WTC11 (cell line): Measurements from ENCODE around the gene SIRT2. TPM values are rescaled to one million over a fixed set of nuclear protein-coding genes. Genes with fewer than 3 reads are reported as not detected.
"Not testable (repeated sequence)": the region's sequence is repeated elsewhere in the genome, so short reads cannot be mapped to it uniquely, and the experiment has no call there.

Experiments used
- ATAC-seq: fragments of 200-7000 bp; cut with Tn5 transposase; 2 replicates; pipeline ENCODE4 v1.10.0; 2021; ENCODE audit warnings: mild to moderate bottlenecking, moderate library complexity
- CTCF ChIA-PET: fragments of 300-600 bp; sonication (Branson Sonifier 250); formaldehyde crosslinking; loops from one replicate; lab custom pipeline; 2021; ENCODE audit warnings: antibody characterized with exemption; lab: Charles Lee
- POLR2A ChIA-PET: fragments of 350-600 bp; sonication (Branson Sonifier 250); formaldehyde crosslinking; loops from one replicate; lab custom pipeline; 2021; ENCODE audit warnings: antibody characterized with exemption; lab: Charles Lee
- DNase-seq: peaks from one replicate; pipeline ENCODE4 v3.0.0; 2021; ENCODE audit warnings: low spot score
- H3K27ac Mint-ChIP-seq: 2 replicates; pipeline ENCODE4 v1.8.0; 2021; ENCODE audit warnings: mixed read lengths
- H3K27me3 Mint-ChIP-seq: 2 replicates; pipeline ENCODE4 v1.8.0; 2021; ENCODE audit warnings: low read depth, mild to moderate bottlenecking, moderate library complexity, mixed read lengths
- H3K36me3 Mint-ChIP-seq: 2 replicates; pipeline ENCODE4 v1.8.0; 2021; ENCODE audit warnings: mixed read lengths
- H3K4me1 Mint-ChIP-seq: 2 replicates; pipeline ENCODE4 v1.8.0; 2022; ENCODE audit warnings: mixed read lengths
- H3K4me3 Mint-ChIP-seq: 2 replicates; pipeline ENCODE4 v1.8.0; 2021; ENCODE audit warnings: mild to moderate bottlenecking, moderate library complexity, mixed read lengths
- H3K9me3 Mint-ChIP-seq: 2 replicates; pipeline ENCODE4 v1.8.0; 2021; ENCODE audit warnings: mixed read lengths
- ARID4B ChIP-seq: sonication (generic); formaldehyde crosslinking; IDR thresholded peaks from 2 replicates; pipeline ENCODE4 v1.8.0; 2023; ENCODE audit warnings: missing genetic modification reagents, mild to moderate bottlenecking, borderline replicate concordance
- ATF2 ChIP-seq: sonication (generic); formaldehyde crosslinking; IDR thresholded peaks from 2 replicates; pipeline ENCODE4 v1.8.1; 2022; ENCODE audit warnings: low read depth, missing genetic modification reagents, borderline replicate concordance
- CTCF ChIP-seq: fragments of 200-600 bp; IDR thresholded peaks from 2 replicates; pipeline ENCODE4 v1.8.0; 2022; ENCODE audit warnings: antibody characterized with exemption
- ELF4 ChIP-seq: sonication (generic); formaldehyde crosslinking; IDR thresholded peaks from 2 replicates; pipeline ENCODE4 v1.8.1; 2022; ENCODE audit warnings: low read depth, mild to moderate bottlenecking, moderate library complexity, missing genetic modification reagents
- FOXK1 ChIP-seq: sonication (generic); formaldehyde crosslinking; IDR thresholded peaks from 2 replicates; pipeline ENCODE4 v1.8.0; 2022; ENCODE audit warnings: mild to moderate bottlenecking, moderate library complexity, missing genetic modification reagents
- FOXP4 ChIP-seq: sonication (generic); formaldehyde crosslinking; IDR thresholded peaks from 2 replicates; pipeline ENCODE4 v1.8.0; 2022; ENCODE audit warnings: mild to moderate bottlenecking, missing genetic modification reagents
- IRF2 ChIP-seq: sonication (generic); formaldehyde crosslinking; IDR thresholded peaks from 2 replicates; pipeline ENCODE4 v1.8.0; 2022; ENCODE audit warnings: low read depth, missing genetic modification reagents, borderline replicate concordance
- MAX ChIP-seq: sonication (generic); formaldehyde crosslinking; IDR thresholded peaks from 2 replicates; pipeline ENCODE4 v1.8.0; 2022; ENCODE audit warnings: mild to moderate bottlenecking, missing genetic modification reagents
- OVOL2 ChIP-seq: fragments of 250-450 bp; sonication (Bioruptor Pico); IDR thresholded peaks from 2 replicates; pipeline ENCODE4 v1.9.0; 2021; ENCODE audit warnings: mild to moderate bottlenecking, borderline replicate concordance
- ZBTB43 ChIP-seq: sonication (generic); formaldehyde crosslinking; IDR thresholded peaks from 2 replicates; pipeline ENCODE4 v1.8.1; 2023; ENCODE audit warnings: mild to moderate bottlenecking, missing genetic modification reagents
- ZNF281 ChIP-seq: sonication (generic); formaldehyde crosslinking; IDR thresholded peaks from 2 replicates; pipeline ENCODE4 v1.8.0; 2023; ENCODE audit warnings: mild to moderate bottlenecking, missing genetic modification reagents
- ZNF671 ChIP-seq: fragments of 250-450 bp; sonication (Bioruptor Pico); IDR thresholded peaks from 2 replicates; pipeline ENCODE4 v1.8.0; 2021; ENCODE audit warnings: mild to moderate bottlenecking
- total RNA-seq: library from RNA; stranded (reverse); gene quantifications from 3 replicates; pipeline ENCODE4 v1.2.3, GENCODE V29; 2021

SIRT2 gene
- total RNA-seq, 1 experiment from 2014 or later = 9.5 TPM

- no peak for TF ChIP-seq FOXP4 (CRISPR knock-in tag)
Measured at GRCh38 chr19:38942471-38943181, 43.2 kb upstream of the SIRT2 start (continued).

- TF ChIP-seq ARID4B (CRISPR knock-in tag) (no peak), ZBTB43 (CRISPR knock-in tag) (no peak), ATF2 (no peak), ZNF671 (no peak), FOXK1 (CRISPR knock-in tag) (no peak), IRF2 (no peak), ELF4 (CRISPR knock-in tag) (no peak)
- ATAC-seq (no peak), DNase-seq (no peak)
- ChIA-PET POLR2A (no interaction called here), CTCF (interaction anchor here (1.0 kb wide), 1 partner anchor 11 kb away, joined by 5 read pairs; the partner anchor contains the start of genes MRPS12 and SARS2)
- no peak overlapping the region for H3K27ac Mint-ChIP-seq
- peaks cover 39% of the 10 kb centered on the region for H3K27me3 Mint-ChIP-seq
- H3K36me3 Mint-ChIP-seq = peaks cover 5% of the 10 kb centered on the region
- no peaks in the 10 kb centered on the region for H3K4me1 Mint-ChIP-seq
- peaks cover 4% of the 10 kb centered on the region; the same call in 1 of the 2 replicates for H3K9me3 Mint-ChIP-seq
- H3K4me3 Mint-ChIP-seq = no peak overlapping the region
Measured at GRCh38 chr19:38941979-38942378, 42.6 kb upstream of the SIRT2 start.

GRCh38 chr19:38941466-38941865 is 42.0 kb upstream of the SIRT2 start:
- H3K27ac Mint-ChIP-seq, H3K4me3 Mint-ChIP-seq, H3K9me3 Mint-ChIP-seq, ATAC-seq, H3K4me1 Mint-ChIP-seq, H3K36me3 Mint-ChIP-seq, DNase-seq, POLR2A ChIA-PET: not testable (repeated sequence)
- CTCF ChIA-PET = interaction anchor here (1.0 to 2.4 kb wide), 2 partner anchors 11 kb away, joined by 5 to 13 read pairs; partner anchors contain the start of genes MRPS12 and SARS2
- peaks cover 44% of the 10 kb centered on the region for H3K27me3 Mint-ChIP-seq

- peaks cover 56% of the 10 kb centered on the region for H3K27me3 Mint-ChIP-seq
- peaks cover 19% of the 10 kb centered on the region for H3K36me3 Mint-ChIP-seq
- DNase-seq (no peak), ATAC-seq (no peak)
- no peak overlapping the region for H3K4me3 Mint-ChIP-seq
- H3K4me1 Mint-ChIP-seq = no peaks in the 10 kb centered on the region
- H3K9me3 Mint-ChIP-seq = peaks cover 24% of the 10 kb centered on the region
- ChIA-PET POLR2A (no interaction called here), CTCF (interaction anchor here (1.2 to 2.4 kb wide), 3 partner anchors 9 to 36 kb away, joined by 3 to 13 read pairs (median 3); partner anchors contain the start of genes MRPS12 and SARS2)
- H3K27ac Mint-ChIP-seq = no peak overlapping the region
- TF ChIP-seq OVOL2 (CRISPR knock-in tag) = no peak
- no peak for TF ChIP-seq MAX (CRISPR knock-in tag)
- no peak for TF ChIP-seq CTCF
- TF ChIP-seq ATF2 = no peak
- no peak for TF ChIP-seq ZNF281 (CRISPR knock-in tag)
Measured at GRCh38 chr19:38939957-38940356, 40.5 kb upstream of the SIRT2 start.
